Astrocyte (in vitro differentiated cells and primary cell): ENCODE data around the gene CD40. TPM values are rescaled to one million over a fixed set of nuclear protein-coding genes. Genes with fewer than 3 reads are reported as not detected.

Experiments
- DNase-seq: peaks from one replicate; pipeline ENCODE4 v3.0.0-alpha.2; 2010; ENCODE audit warnings: low read depth
- FAIRE-seq: peaks from 2 replicates; lab custom pipeline; 2011; peaks lifted over from hg19 to GRCh38; lab: Jason Lieb, UNC
- H2AFZ ChIP-seq: 2 replicates; pipeline ENCODE4 v1.6.0; 2012; ENCODE audit warnings: low read depth, low read length, inconsistent platforms
- H3K27ac ChIP-seq: 2 replicates; pipeline ENCODE4 v1.5.1; 2011; ENCODE audit warnings: low read depth, low read length, inconsistent platforms
- H3K27me3 ChIP-seq: 2 replicates; pipeline ENCODE4 v1.6.0; 2011; ENCODE audit warnings: low read length, inconsistent platforms; ENCODE audit not compliant: insufficient read depth
- H3K36me3 ChIP-seq: 2 replicates; pipeline ENCODE4 v1.5.1; 2011; ENCODE audit warnings: low read length, inconsistent platforms; ENCODE audit not compliant: insufficient read depth
- H3K4me1 ChIP-seq: 2 replicates; pipeline ENCODE4 v1.5.1; 2011; ENCODE audit warnings: low read length, inconsistent platforms; ENCODE audit not compliant: insufficient read depth
- H3K4me2 ChIP-seq: 2 replicates; pipeline ENCODE4 v1.6.0; 2012; ENCODE audit warnings: low read length, inconsistent platforms
- H3K4me3 ChIP-seq: 2 replicates; pipeline ENCODE4 v1.5.1; 2011; ENCODE audit warnings: low read depth, mild to moderate bottlenecking, low read length, inconsistent platforms; ENCODE audit not compliant: insufficient read depth
- H3K79me2 ChIP-seq: 2 replicates; pipeline ENCODE4 v1.6.0; 2012; ENCODE audit warnings: mild to moderate bottlenecking, low read length, inconsistent platforms; ENCODE audit not compliant: insufficient read depth
- H3K9ac ChIP-seq: 2 replicates; pipeline ENCODE4 v1.6.0; 2012; ENCODE audit warnings: mild to moderate bottlenecking, low read length, inconsistent platforms
- H3K9me3 ChIP-seq: 2 replicates; pipeline ENCODE4 v1.5.1; 2012; ENCODE audit warnings: low read depth, mild to moderate bottlenecking, low read length, inconsistent platforms; ENCODE audit not compliant: insufficient read depth
- H4K20me1 ChIP-seq: 2 replicates; pipeline ENCODE4 v1.6.0; 2012; ENCODE audit warnings: low read length, inconsistent platforms; ENCODE audit not compliant: insufficient read depth
- H3K27ac Mint-ChIP-seq: one replicate; pipeline ENCODE4 v1.8.0; 2021; ENCODE audit warnings: mild to moderate bottlenecking, mixed read lengths; ENCODE audit not compliant: unreplicated experiment
- H3K27me3 Mint-ChIP-seq: one replicate; pipeline ENCODE4 v1.8.0; 2021; ENCODE audit warnings: low read depth, mixed read lengths; ENCODE audit not compliant: unreplicated experiment
- H3K36me3 Mint-ChIP-seq: one replicate; pipeline ENCODE4 v1.8.0; 2021; ENCODE audit warnings: low read depth, mixed read lengths; ENCODE audit not compliant: unreplicated experiment
- H3K4me1 Mint-ChIP-seq: one replicate; pipeline ENCODE4 v1.8.0; 2021; ENCODE audit warnings: low read depth, mixed read lengths; ENCODE audit not compliant: unreplicated experiment
- H3K4me3 Mint-ChIP-seq: one replicate; pipeline ENCODE4 v1.8.0; 2021; ENCODE audit warnings: mild to moderate bottlenecking, moderate library complexity, mixed read lengths; ENCODE audit not compliant: unreplicated experiment
- H3K9me3 Mint-ChIP-seq: one replicate; pipeline ENCODE4 v1.8.0; 2021; ENCODE audit warnings: mild to moderate bottlenecking, mixed read lengths; ENCODE audit not compliant: unreplicated experiment
- CTCF ChIP-seq: IDR thresholded peaks from 2 replicates; pipeline ENCODE4 v1.5.1; 2011; ENCODE audit warnings: low read depth, mild to moderate bottlenecking, inconsistent platforms, low read length, moderate library complexity; ENCODE audit not compliant: insufficient read depth
- EZH2 ChIP-seq: IDR thresholded peaks from 2 replicates; pipeline ENCODE4 v1.6.1; 2012; ENCODE audit warnings: mild to moderate bottlenecking, low read length, inconsistent platforms; ENCODE audit not compliant: insufficient read depth
- total RNA-seq: library from RNA; stranded (reverse); gene quantifications from 2 replicates; pipeline ENCODE4 v1.2.1, GENCODE V29; 2021

The CD40 gene
- total RNA-seq, 1 donor from 2014 or later = 2.3 TPM

- Mint-ChIP-seq H3K4me1 (no peaks in the 10 kb centered on the region), H3K36me3 (no peaks in the 10 kb centered on the region), H3K4me3 (no peak overlapping the region), H3K27ac (no peak overlapping the region), H3K9me3 (no peaks in the 10 kb centered on the region), H3K27me3 (peaks cover 81% of the 10 kb centered on the region)
- FAIRE-seq = no peak
- TF ChIP-seq CTCF (no peak), EZH2 (no peak)
- Histone ChIP-seq H3K9me3 (no peaks in the 10 kb centered on the region), H3K4me1 (no peaks in the 10 kb centered on the region), H3K9ac (no peak overlapping the region), H3K4me3 (no peak overlapping the region), H2AFZ (no peak overlapping the region), H3K27ac (no peak overlapping the region), H3K79me2 (no peaks in the 10 kb centered on the region), H3K4me2 (no peak overlapping the region), H4K20me1 (no peaks in the 10 kb centered on the region), H3K27me3 (peaks cover 20% of the 10 kb centered on the region), H3K36me3 (no peaks in the 10 kb centered on the region)
- DNase-seq = no peak
Measured at GRCh38 chr20:46167080-46167479, 49.0 kb downstream of the CD40 start.

GRCh38 chr20:46168438-46168837 is 50.3 kb downstream of the CD40 start:
- H3K79me2 ChIP-seq = no peaks in the 10 kb centered on the region
- FAIRE-seq = no peak
- no peak for DNase-seq
- H3K4me3 ChIP-seq = no peak overlapping the region
- H4K20me1 ChIP-seq = no peaks in the 10 kb centered on the region
- no peak overlapping the region for H3K27ac Mint-ChIP-seq
- no peak overlapping the region for H2AFZ ChIP-seq
- no peaks in the 10 kb centered on the region for H3K36me3 ChIP-seq
- H3K4me1 Mint-ChIP-seq = no peaks in the 10 kb centered on the region
- TF ChIP-seq EZH2 = no peak
- TF ChIP-seq CTCF = no peak
- no peaks in the 10 kb centered on the region for H3K4me1 ChIP-seq
- H3K27me3 ChIP-seq = peaks cover 32% of the 10 kb centered on the region
- no peak overlapping the region for H3K4me3 Mint-ChIP-seq
- H3K9me3 ChIP-seq = no peaks in the 10 kb centered on the region
- no peak overlapping the region for H3K9ac ChIP-seq
- H3K27me3 Mint-ChIP-seq = peaks cover 81% of the 10 kb centered on the region
- no peaks in the 10 kb centered on the region for H3K36me3 Mint-ChIP-seq
- H3K9me3 Mint-ChIP-seq = no peaks in the 10 kb centered on the region
- H3K27ac ChIP-seq = no peak overlapping the region
- no peak overlapping the region for H3K4me2 ChIP-seq

- FAIRE-seq = no peak
Measured at GRCh38 chr20:46169245-46170171, 51.4 kb downstream of the CD40 start.

More at GRCh38 chr20:46169245-46170171, 51.4 kb downstream of the CD40 start:
- Histone ChIP-seq H3K27me3 (peaks cover 32% of the 10 kb centered on the region), H3K4me1 (no peaks in the 10 kb centered on the region), H3K79me2 (no peaks in the 10 kb centered on the region), H3K27ac (no peak overlapping the region), H3K9ac (no peak overlapping the region), H3K9me3 (peaks cover 4% of the 10 kb centered on the region), H3K4me3 (no peak overlapping the region), H4K20me1 (no peaks in the 10 kb centered on the region), H3K4me2 (no peak overlapping the region), H3K36me3 (no peaks in the 10 kb centered on the region), H2AFZ (no peak overlapping the region)
- no peaks in the 10 kb centered on the region for H3K4me1 Mint-ChIP-seq
- no peak overlapping the region for H3K27ac Mint-ChIP-seq
- H3K9me3 Mint-ChIP-seq = no peaks in the 10 kb centered on the region
- TF ChIP-seq EZH2 (no peak), CTCF (no peak)
- H3K36me3 Mint-ChIP-seq = no peaks in the 10 kb centered on the region
- peaks cover 78% of the 10 kb centered on the region for H3K27me3 Mint-ChIP-seq
- no peak for DNase-seq
- H3K4me3 Mint-ChIP-seq = no peak overlapping the region
